ENCODE data around the gene GRM4. TPM values are rescaled to one million over a fixed set of nuclear protein-coding genes. Genes with fewer than 3 reads are reported as not detected.
"Not testable (repeated sequence)": the region's sequence is repeated elsewhere in the genome, so short reads cannot be mapped to it uniquely, and the experiment has no call there.

Gene GRM4
- total RNA-seq, result not detected
- long read RNA-seq, partial matches to known transcripts, result 0 of 1 reads
- long read RNA-seq, other reads (novel, unspliced or antisense), result 1 of 1 reads

- intact Hi-C loops (cut with DNase I, micrococcal nuclease), result no loop called here
- DNase-seq (no peak), ATAC-seq (no peak)
Observed at GRCh38 chr6:34146021-34146782, at the start of gene GRM4. Gene GRM4 (minus strand): TSS chr6:34146087. CDS start chr6:34133496, 12,591 bp downstream.

GRCh38 chr6:34194772-34195171, 48.9 kb upstream of the GRM4 start:
- intact Hi-C loops (cut with DNase I, micrococcal nuclease), result loop anchor here in 1 of 2 donors (2.0 to 10.0 kb wide), 2 partner anchors 220 to 410 kb away; no protein-coding TSS in a partner anchor
- DNase-seq (no peak), ATAC-seq (no peak)

- no peak for DNase-seq
- ATAC-seq, result no peak
- intact Hi-C loops (cut with DNase I, micrococcal nuclease), result loop anchor here in 1 of 2 donors (10.0 kb wide), 1 partner anchor 414 kb away; no protein-coding TSS in a partner anchor
Observed at GRCh38 chr6:34190504-34191122, 44.7 kb upstream of the GRM4 start.

- intact Hi-C loops (cut with DNase I, micrococcal nuclease), result loop anchor here in 1 of 2 donors (10.0 kb wide), 1 partner anchor 415 kb away; no protein-coding TSS in a partner anchor
- peak in 1 of 2 donors; percentile 42 for DNase-seq
- no peak for ATAC-seq
Observed at GRCh38 chr6:34189806-34190503, 44.1 kb upstream of the GRM4 start.

- intact Hi-C loops (cut with DNase I, micrococcal nuclease); DNase-seq; ATAC-seq: not testable (repeated sequence)
Observed at GRCh38 chr6:34184726-34185125, 38.8 kb upstream of the GRM4 start.

- DNase-seq (no peak), ATAC-seq (peak; percentile 22)
- intact Hi-C loops (cut with DNase I, micrococcal nuclease), result no loop called here
Observed at GRCh38 chr6:34182751-34183531, 37.1 kb upstream of the GRM4 start.

GRCh38 chr6:34181908-34182307, 36.0 kb upstream of the GRM4 start:
- DNase-seq (no peak), ATAC-seq (no peak)
- intact Hi-C loops (cut with DNase I, micrococcal nuclease), result no loop called here

- intact Hi-C loops (cut with DNase I, micrococcal nuclease), result no loop called here
- DNase-seq (no peak), ATAC-seq (no peak)
Observed at GRCh38 chr6:34179106-34179720, 33.3 kb upstream of the GRM4 start.

- DNase-seq (no peak), ATAC-seq (no peak)
- intact Hi-C loops (cut with DNase I, micrococcal nuclease), result no loop called here
Observed at GRCh38 chr6:34178357-34179105, 32.6 kb upstream of the GRM4 start.

GRCh38 chr6:34177181-34177591, 31.3 kb upstream of the GRM4 start:
- ATAC-seq (no peak), DNase-seq (no peak)
- intact Hi-C loops (cut with DNase I, micrococcal nuclease), result no loop called here

- no peak for DNase-seq
- intact Hi-C loops (cut with DNase I, micrococcal nuclease), result no loop called here
- no peak for ATAC-seq
Observed at GRCh38 chr6:34176261-34177031, 30.6 kb upstream of the GRM4 start.

- intact Hi-C loops (cut with DNase I, micrococcal nuclease), result no loop called here
- DNase-seq (no peak), ATAC-seq (no peak)
Observed at GRCh38 chr6:34174846-34175399, 29.0 kb upstream of the GRM4 start.

GRCh38 chr6:34172961-34173775, 27.3 kb upstream of the GRM4 start:
- intact Hi-C loops (cut with DNase I, micrococcal nuclease), result no loop called here
- no peak for ATAC-seq
- DNase-seq, result peak in 1 of 2 donors; percentile 2

- DNase-seq, result peak in 1 of 2 donors; percentile 3
- intact Hi-C loops (cut with DNase I, micrococcal nuclease), result no loop called here
- no peak for ATAC-seq
Observed at GRCh38 chr6:34170346-34170745, 24.5 kb upstream of the GRM4 start.

GRCh38 chr6:34169897-34170296, 24.0 kb upstream of the GRM4 start:
- intact Hi-C loops (cut with DNase I, micrococcal nuclease), result loop anchor here in 1 of 2 donors (10.0 kb wide), 1 partner anchor 435 kb away; no protein-coding TSS in a partner anchor
- no peak for ATAC-seq
- DNase-seq, result no peak

Measured in left colon (tissue), 2 donors.